HFFc6 (cell line): ENCODE measurements around the gene RTP1. TPM values are rescaled to one million over a fixed set of nuclear protein-coding genes. Genes with fewer than 3 reads are reported as not detected.
A peak's percentile ranks its signal among the peaks of the same experiment; 100 is the strongest.
"Not testable (repeated sequence)": the region's sequence is repeated elsewhere in the genome, so short reads cannot be mapped to it uniquely, and the experiment has no call there.

Source experiments
- DNase-seq: peaks from one replicate; pipeline ENCODE4 v3.0.0-alpha.2; 2018
- H3K27ac Mint-ChIP-seq: 2 replicates; pipeline ENCODE4 v1.8.0; 2020; ENCODE audit warnings: mild to moderate bottlenecking, mixed read lengths
- H3K27me3 Mint-ChIP-seq: 2 replicates; pipeline ENCODE4 v1.8.0; 2021; ENCODE audit warnings: mild to moderate bottlenecking, moderate library complexity, mixed read lengths; ENCODE audit not compliant: insufficient read depth
- H3K36me3 Mint-ChIP-seq: 2 replicates; pipeline ENCODE4 v1.8.0; 2021; ENCODE audit warnings: low read depth, mixed read lengths
- H3K4me1 Mint-ChIP-seq: 2 replicates; pipeline ENCODE4 v1.8.0; 2020; ENCODE audit warnings: low read depth, mixed read lengths
- H3K4me3 Mint-ChIP-seq: 2 replicates; pipeline ENCODE4 v1.8.0; 2020; ENCODE audit warnings: mild to moderate bottlenecking, moderate library complexity, mixed read lengths
- H3K9me3 Mint-ChIP-seq: 2 replicates; pipeline ENCODE4 v1.8.0; 2020; ENCODE audit warnings: mild to moderate bottlenecking, mixed read lengths
- total RNA-seq, 6 experiments: library from RNA; stranded (reverse); fragmentation: NEBNext Ultra II Directional; extraction: Animal tissue kit (Norgen Biotek cat#: 25700); gene quantifications; 2 replicates in 1 of 6; 3 replicates in 5 of 6; pipeline ENCODE4 v1.2.3, GENCODE V29; 2021
- TF ChIP-seq, protein P1 (sequence below): fragments of 200-600 bp; sonication (generic); IDR thresholded peaks from 2 replicates; pipeline ENCODE4 v1.5.0; 2021; ENCODE audit warnings: antibody characterized with exemption, mild to moderate bottlenecking

Gene RTP1
- total RNA-seq, 6 experiments from 2014 or later, result not detected

DNA sequence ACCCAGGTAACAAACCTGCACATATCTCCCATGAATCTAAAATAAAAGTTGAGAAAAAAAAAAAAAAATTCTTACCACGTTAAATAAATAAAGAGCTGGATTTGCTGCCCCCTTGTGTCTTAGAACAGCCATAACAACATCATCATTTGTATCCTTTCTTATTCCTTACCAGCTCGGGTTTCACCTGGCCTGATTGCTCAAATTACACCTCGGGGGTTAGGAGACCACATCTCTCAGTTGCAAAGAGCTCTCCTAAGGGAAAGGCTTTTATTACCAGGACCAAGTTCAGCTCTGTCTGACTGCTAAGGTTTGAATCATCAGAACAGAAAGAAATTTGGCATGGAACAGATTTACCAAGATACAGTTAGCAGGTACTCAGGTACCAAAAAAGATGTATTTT lies 32.1 kb upstream of the RTP1 start:
- no peaks in the 10 kb centered on the region for H3K36me3 Mint-ChIP-seq
- TF ChIP-seq, protein P1, sequence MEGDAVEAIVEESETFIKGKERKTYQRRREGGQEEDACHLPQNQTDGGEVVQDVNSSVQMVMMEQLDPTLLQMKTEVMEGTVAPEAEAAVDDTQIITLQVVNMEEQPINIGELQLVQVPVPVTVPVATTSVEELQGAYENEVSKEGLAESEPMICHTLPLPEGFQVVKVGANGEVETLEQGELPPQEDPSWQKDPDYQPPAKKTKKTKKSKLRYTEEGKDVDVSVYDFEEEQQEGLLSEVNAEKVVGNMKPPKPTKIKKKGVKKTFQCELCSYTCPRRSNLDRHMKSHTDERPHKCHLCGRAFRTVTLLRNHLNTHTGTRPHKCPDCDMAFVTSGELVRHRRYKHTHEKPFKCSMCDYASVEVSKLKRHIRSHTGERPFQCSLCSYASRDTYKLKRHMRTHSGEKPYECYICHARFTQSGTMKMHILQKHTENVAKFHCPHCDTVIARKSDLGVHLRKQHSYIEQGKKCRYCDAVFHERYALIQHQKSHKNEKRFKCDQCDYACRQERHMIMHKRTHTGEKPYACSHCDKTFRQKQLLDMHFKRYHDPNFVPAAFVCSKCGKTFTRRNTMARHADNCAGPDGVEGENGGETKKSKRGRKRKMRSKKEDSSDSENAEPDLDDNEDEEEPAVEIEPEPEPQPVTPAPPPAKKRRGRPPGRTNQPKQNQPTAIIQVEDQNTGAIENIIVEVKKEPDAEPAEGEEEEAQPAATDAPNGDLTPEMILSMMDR, result peak; percentile 90
- peaks cover 12% of the 10 kb centered on the region for H3K27me3 Mint-ChIP-seq
- DNase-seq, result peak; percentile 44
- peaks cover under 1% of the 10 kb centered on the region for H3K9me3 Mint-ChIP-seq
- H3K27ac Mint-ChIP-seq, result no peak overlapping the region
- peaks cover 12% of the 10 kb centered on the region for H3K4me1 Mint-ChIP-seq
- H3K4me3 Mint-ChIP-seq, result no peak overlapping the region

DNA sequence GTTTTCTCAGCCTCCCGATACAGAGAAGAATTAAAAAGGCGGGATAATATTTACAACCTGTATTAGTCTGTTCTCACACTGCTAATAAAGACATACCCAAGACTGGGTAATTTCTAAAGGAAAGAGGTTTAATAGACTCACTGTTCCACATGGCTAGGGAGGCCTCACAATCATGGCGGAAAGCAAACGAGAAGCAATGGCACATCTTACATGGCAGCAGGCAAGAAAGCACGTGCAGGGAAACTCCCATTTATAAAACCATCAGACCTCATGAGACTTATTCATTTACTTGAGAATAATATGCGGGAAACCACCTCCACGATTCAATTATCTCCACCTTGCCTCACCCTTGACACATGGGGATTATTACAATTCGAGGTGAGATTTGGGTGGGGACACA lies 30.5 kb upstream of the RTP1 start:
- no peak overlapping the region for H3K27ac Mint-ChIP-seq
- H3K4me3 Mint-ChIP-seq, result no peak overlapping the region
- H3K27me3 Mint-ChIP-seq, result peaks cover 7% of the 10 kb centered on the region
- no peak for DNase-seq
- TF ChIP-seq, protein P1, result no peak
- peaks cover 18% of the 10 kb centered on the region for H3K4me1 Mint-ChIP-seq
- H3K9me3 Mint-ChIP-seq, result no peaks in the 10 kb centered on the region
- H3K36me3 Mint-ChIP-seq, result no peaks in the 10 kb centered on the region

DNA sequence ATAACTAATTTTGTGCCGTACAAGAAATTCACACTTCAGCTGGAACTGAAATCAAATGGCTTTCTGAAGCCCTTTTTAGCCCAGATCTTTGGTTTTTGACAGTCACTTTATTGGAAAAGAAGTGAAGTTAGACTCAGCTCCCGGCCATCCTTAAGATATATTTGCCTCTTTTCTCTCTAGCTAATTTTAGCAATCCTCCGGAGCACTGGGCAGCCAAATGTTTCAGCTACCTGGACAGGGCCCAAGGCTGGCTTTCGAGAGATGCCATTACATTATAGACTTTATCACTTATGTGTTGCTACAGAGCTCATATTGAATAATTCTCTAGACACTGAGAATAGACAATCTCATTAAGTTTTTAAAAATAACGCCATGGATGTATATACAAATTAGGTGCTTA lies 29.5 kb upstream of the RTP1 start:
- H3K27ac Mint-ChIP-seq, result no peak overlapping the region
- DNase-seq, result no peak
- no peaks in the 10 kb centered on the region for H3K27me3 Mint-ChIP-seq
- no peaks in the 10 kb centered on the region for H3K9me3 Mint-ChIP-seq
- H3K36me3 Mint-ChIP-seq, result no peaks in the 10 kb centered on the region
- peaks cover 18% of the 10 kb centered on the region for H3K4me1 Mint-ChIP-seq
- no peak overlapping the region for H3K4me3 Mint-ChIP-seq
- TF ChIP-seq, protein P1, result no peak

DNA sequence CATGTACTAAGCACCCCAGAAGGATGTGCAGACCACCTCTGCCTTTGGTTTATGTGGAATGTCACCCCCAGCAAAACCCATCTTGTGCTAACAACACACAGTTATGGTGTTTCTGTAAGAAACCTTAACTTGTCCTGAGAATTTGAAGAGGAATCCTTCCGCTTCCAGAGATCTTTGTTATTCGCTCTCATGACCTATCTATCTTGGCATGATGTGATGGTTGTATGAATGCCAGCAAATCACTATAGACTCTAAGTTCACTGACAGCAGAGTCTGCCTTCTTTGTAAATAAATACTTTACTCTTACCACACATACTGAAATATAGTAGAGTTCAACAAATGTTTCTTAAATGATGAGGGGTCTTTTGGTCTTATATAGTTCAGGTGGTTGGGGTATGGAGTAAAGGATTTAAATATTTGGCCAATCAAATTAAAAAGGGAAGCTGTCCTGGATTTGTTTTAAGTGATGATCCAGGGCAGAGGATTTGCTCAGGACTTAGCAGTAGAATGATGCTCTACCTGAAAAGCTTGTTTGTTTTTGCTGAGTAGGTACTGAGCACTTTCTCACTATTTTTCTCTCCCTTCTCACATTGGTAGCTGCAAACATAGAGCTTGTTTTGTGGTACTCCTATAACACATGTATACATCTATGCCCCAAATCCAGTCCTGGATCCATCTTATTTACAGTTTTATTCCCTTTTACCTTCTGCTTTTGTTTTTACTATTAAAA lies 27.9 kb upstream of the RTP1 start:
- no peaks in the 10 kb centered on the region for H3K36me3 Mint-ChIP-seq
- H3K27ac Mint-ChIP-seq, result no peak overlapping the region
- H3K4me3 Mint-ChIP-seq, result no peak overlapping the region
- no peak for DNase-seq
- TF ChIP-seq, protein P1, result no peak
- peaks cover 33% of the 10 kb centered on the region for H3K4me1 Mint-ChIP-seq
- no peaks in the 10 kb centered on the region for H3K9me3 Mint-ChIP-seq
- H3K27me3 Mint-ChIP-seq, result no peaks in the 10 kb centered on the region; the same call in 1 of the 2 replicates

DNA sequence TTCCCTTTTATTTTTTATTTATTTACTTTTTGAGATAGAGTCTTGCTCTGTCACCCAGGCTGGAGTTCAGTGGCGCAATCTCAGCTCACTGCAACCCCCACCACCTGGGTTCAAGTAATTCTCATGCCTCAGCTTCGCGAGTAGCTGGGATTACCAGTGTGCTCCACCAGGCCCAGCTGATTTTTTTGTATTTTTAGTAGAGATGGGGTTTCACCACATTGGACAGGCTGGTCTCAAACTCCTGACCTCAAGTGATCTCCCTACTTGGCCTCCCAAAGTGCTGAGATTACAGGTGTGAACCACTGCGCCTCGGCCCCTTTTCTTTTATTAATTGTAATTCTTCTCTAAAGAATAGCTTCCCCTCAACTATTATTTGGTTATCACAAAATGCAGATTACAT lies 26.4 kb upstream of the RTP1 start:
- not testable (repeated sequence) for H3K9me3 Mint-ChIP-seq, H3K27ac Mint-ChIP-seq, H3K27me3 Mint-ChIP-seq, H3K4me3 Mint-ChIP-seq, DNase-seq, H3K36me3 Mint-ChIP-seq
- H3K4me1 Mint-ChIP-seq, result peaks cover 36% of the 10 kb centered on the region

DNA sequence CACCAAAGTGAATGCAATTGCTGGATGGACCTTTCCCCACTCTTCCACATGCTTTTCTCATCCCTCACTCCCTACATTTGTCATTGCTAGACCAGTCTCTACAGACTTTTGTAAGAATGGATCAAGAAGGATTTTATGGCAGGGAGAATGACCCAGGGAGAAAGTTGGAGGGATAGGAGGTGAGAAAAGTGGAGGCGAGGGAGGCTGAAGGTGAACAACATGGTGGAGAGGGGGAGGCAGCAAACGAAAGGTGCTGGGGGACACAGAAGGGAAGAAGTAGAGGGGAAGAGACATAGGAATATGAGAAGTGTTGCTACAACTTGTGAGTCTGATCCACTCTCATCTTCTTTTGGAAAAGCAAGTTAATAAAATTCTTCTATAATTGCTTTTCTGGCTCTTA lies 24.4 kb upstream of the RTP1 start:
- no peak overlapping the region for H3K27ac Mint-ChIP-seq
- no peaks in the 10 kb centered on the region; the same call in none of the 2 replicates for H3K27me3 Mint-ChIP-seq
- TF ChIP-seq, protein P1, result no peak
- no peaks in the 10 kb centered on the region for H3K9me3 Mint-ChIP-seq
- H3K36me3 Mint-ChIP-seq, result no peaks in the 10 kb centered on the region
- H3K4me3 Mint-ChIP-seq, result no peak overlapping the region
- H3K4me1 Mint-ChIP-seq, result peaks cover 36% of the 10 kb centered on the region
- no peak for DNase-seq
